Stimulated activated CD4-positive, alpha-beta T cell treated with anti-CD3 and anti-CD28 coated beads, TNF-alpha, amount 100 ng/mL, for 1 hour (primary cell): Measurements from ENCODE around the gene TRNT1.
A peak's percentile ranks its signal among the peaks of the same experiment; 100 is the strongest.

Experiments
- DNase-seq, 3 donors: peaks; one replicate each; pipeline ENCODE4 v3.0.0-alpha.2; 2020; ENCODE audit warnings: low read depth in 3 of 3, low spot score in 1 of 3

The TRNT1 gene

GRCh38 chr3:3126477-3127431 lies at the start of gene TRNT1:
TSS of gene TRNT1 (plus strand) at chr3:3126940. CDS start at chr3:3129041, 2,101 bp downstream.
- peak; percentile 86 to 96 (median 92) for DNase-seq

- no peak for DNase-seq
These were observed 46.4 kb upstream of the TRNT1 start for GRCh38 chr3:3080309-3080708.

GRCh38 chr3:3081381-3082233 lies 45.1 kb upstream of the TRNT1 start:
- DNase-seq, result no peak

GRCh38 chr3:3082234-3082924 lies 44.4 kb upstream of the TRNT1 start:
- no peak for DNase-seq

- DNase-seq, result no peak
These were observed 41.9 kb upstream of the TRNT1 start for GRCh38 chr3:3084890-3085289.

GRCh38 chr3:3085782-3086181 lies 41.0 kb upstream of the TRNT1 start:
- DNase-seq, result no peak

GRCh38 chr3:3086239-3086638 lies 40.5 kb upstream of the TRNT1 start:
- no peak for DNase-seq

- DNase-seq, result no peak
These were observed 39.5 kb upstream of the TRNT1 start for GRCh38 chr3:3087279-3087678.

GRCh38 chr3:3087716-3088465 lies 38.8 kb upstream of the TRNT1 start:
- no peak for DNase-seq

GRCh38 chr3:3089017-3089416 lies 37.7 kb upstream of the TRNT1 start:
- no peak for DNase-seq

GRCh38 chr3:3097958-3098357 lies 28.8 kb upstream of the TRNT1 start:
- DNase-seq, result no peak

- DNase-seq, result no peak
These were observed 24.9 kb upstream of the TRNT1 start for GRCh38 chr3:3101660-3102458.

GRCh38 chr3:3102751-3103150 lies 24.0 kb upstream of the TRNT1 start:
- no peak for DNase-seq

GRCh38 chr3:3105246-3105645 lies 21.5 kb upstream of the TRNT1 start:
- DNase-seq, result no peak

- DNase-seq, result no peak
These were observed 20.9 kb upstream of the TRNT1 start for GRCh38 chr3:3105815-3106214.

- DNase-seq, result no peak
These were observed 19.6 kb upstream of the TRNT1 start for GRCh38 chr3:3107181-3107580.

GRCh38 chr3:3107858-3108257 lies 18.9 kb upstream of the TRNT1 start:
- DNase-seq, result no peak

GRCh38 chr3:3109407-3110298 lies 17.1 kb upstream of the TRNT1 start:
- no peak for DNase-seq

GRCh38 chr3:3110299-3110630 lies 16.5 kb upstream of the TRNT1 start, which contains the start of gene IL5RA:
TSS of gene IL5RA (minus strand) at chr3:3110374. CDS start at chr3:3104984, 5,390 bp downstream.
- no peak for DNase-seq
